ENCODE measurements around the gene CNNM4.
"Not testable (repeated sequence)": the region's sequence is repeated elsewhere in the genome, so short reads cannot be mapped to it uniquely, and the experiment has no call there.

Gene CNNM4

GRCh38 chr2:96792772-96793749, 32.4 kb downstream of the CNNM4 start:
- DNase-seq (ENCODE audit: low read depth) = no peak

DNA sequence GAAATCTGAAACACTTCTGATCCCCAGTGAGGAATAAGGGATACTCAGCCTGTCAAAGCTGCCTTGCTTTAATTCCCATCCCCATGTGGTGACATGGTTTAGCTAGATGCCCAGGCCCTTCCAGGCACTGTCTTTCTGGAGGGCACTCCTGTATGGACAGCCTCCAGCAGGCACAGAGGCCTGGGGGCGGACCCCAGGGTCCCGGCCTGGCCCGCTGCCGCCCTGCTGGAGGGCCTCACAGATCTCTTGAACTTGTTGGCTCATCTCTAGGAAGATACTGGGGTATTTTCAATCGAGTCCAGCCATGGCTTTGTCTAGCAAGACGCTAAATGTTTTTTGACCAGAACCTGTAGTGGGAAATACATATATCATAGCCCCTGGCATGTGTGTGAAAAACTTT, 34.4 kb downstream of the CNNM4 start:
- no peak for DNase-seq (ENCODE audit: low read depth)

GRCh38 chr2:96796497-96796896, 35.8 kb downstream of the CNNM4 start:
- not testable (repeated sequence) for DNase-seq (ENCODE audit: low read depth)

GRCh38 chr2:96797066-96797625, 36.4 kb downstream of the CNNM4 start:
- DNase-seq (ENCODE audit: low read depth) = no peak

- no peak for DNase-seq (ENCODE audit: low read depth)
These were observed 38.3 kb downstream of the CNNM4 start for GRCh38 chr2:96798733-96799622.

DNA sequence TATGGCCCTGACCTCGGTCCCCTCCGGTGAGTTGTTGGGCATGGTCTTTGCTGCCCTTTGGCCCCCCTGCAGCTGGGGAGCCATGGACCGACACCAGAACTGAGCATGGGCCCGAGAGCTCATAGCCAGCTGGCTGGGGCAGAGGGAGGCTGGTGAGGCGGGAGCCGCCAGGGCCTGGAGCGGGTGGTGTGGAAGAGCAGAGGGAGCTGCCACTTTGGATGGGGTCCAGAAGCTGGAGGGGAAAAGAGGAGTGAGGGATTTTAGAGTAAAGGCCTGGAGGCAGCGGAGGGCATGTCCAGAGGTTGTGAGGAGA, 38.9 kb downstream of the CNNM4 start:
- no peak for DNase-seq (ENCODE audit: low read depth)

GRCh38 chr2:96800061-96801004, 39.6 kb downstream of the CNNM4 start:
- DNase-seq (ENCODE audit: low read depth) = no peak

DNA sequence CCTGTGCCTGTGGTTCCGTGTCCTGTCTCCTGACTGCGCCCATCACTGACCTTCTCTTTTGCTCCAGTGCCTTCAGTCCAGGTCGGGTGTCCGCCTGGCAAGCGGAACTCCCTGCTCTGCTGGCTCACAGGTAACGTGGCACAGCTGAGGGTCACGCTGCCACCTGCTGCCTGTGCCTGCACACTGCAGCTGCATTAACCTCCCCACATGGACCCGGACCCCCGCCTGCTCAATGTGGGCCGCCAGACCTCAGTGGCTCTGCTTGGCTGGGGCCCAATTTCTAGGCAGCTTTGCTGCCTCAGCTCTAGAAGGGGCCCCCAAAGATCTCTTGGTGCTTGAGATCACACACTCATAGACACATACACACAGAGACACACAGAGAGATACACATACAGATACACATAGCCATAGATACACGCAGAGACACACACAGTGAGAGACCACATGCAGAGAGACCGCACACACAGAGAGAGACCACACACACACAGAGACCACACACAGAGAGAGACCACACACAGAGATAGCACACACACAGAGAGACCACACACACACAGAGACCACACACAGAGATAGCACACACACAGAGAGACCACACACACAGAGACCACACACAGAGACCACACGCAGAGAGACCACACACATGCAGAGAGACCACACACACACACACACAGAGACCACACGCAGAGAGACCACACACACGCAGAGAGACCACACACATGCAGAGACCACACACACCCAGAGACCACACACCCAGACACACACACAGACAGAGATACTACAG, 40.5 kb downstream of the CNNM4 start:
- DNase-seq (ENCODE audit: low read depth) = no peak

GRCh38 chr2:96801786-96802595, 41.3 kb downstream of the CNNM4 start:
- no peak for DNase-seq (ENCODE audit: low read depth)

GRCh38 chr2:96802721-96803120, 42.0 kb downstream of the CNNM4 start:
- no peak for DNase-seq (ENCODE audit: low read depth)

DNA sequence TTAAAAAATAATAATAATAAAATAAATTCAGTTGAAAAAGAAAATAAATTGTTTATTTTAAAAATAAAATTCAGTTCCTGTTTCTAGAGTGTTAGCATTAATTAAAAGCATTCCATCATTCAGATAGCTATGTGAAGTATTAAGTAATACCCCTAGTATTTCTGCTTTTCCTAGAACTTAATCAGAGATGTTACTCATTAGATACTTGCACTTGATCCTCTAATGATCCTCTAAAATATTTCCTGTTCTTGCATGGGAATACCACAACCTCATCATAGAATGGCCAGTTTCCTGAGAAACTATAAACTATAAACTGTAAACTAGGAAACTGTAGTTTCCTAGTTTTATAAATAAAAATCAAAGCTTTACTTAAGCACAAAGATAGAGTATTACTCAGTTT, 44.3 kb downstream of the CNNM4 start:
- no peak for DNase-seq (ENCODE audit: low read depth)

GRCh38 chr2:96805946-96806345, 45.2 kb downstream of the CNNM4 start:
- not testable (repeated sequence) for DNase-seq (ENCODE audit: low read depth)

DNA sequence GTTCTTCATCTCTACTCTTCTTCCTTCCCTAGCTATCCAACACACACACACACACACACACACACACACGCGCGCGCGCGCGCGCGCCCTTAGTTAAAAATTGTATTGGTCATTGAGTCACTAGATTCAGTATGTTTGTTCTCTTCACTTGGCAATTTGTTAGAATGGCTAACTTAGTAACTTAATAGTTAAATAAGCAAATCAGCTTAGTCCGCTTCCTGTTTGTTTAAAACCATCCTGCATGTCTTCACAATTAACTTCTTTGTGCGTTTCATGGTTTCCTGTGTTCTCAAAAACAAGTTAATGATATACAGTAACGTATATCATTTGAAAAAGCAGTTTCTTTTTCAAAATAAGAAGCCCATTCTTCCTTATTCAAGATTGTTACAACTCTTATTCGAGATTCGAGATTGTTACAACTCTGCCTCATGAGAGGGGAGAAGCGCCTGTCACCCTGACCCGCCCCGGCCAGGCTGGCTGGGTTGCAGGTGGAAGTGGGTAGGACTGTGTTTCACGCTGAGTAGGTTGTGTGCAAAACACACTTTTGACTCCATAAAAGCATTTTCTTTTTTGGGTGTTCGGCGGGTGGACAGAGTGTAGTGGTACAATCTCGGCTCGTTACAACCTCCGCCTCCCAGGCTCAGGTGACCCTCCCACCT, 45.9 kb downstream of the CNNM4 start:
- no peak for DNase-seq (ENCODE audit: low read depth)

- no peak for DNase-seq (ENCODE audit: low read depth)
These were observed 46.4 kb downstream of the CNNM4 start for GRCh38 chr2:96807127-96807471.

GRCh38 chr2:96808176-96808837, 47.6 kb downstream of the CNNM4 start:
- no peak for DNase-seq (ENCODE audit: low read depth)

GRCh38 chr2:96809216-96809882, 48.6 kb downstream of the CNNM4 start:
- DNase-seq (ENCODE audit: low read depth) = no peak

DNA sequence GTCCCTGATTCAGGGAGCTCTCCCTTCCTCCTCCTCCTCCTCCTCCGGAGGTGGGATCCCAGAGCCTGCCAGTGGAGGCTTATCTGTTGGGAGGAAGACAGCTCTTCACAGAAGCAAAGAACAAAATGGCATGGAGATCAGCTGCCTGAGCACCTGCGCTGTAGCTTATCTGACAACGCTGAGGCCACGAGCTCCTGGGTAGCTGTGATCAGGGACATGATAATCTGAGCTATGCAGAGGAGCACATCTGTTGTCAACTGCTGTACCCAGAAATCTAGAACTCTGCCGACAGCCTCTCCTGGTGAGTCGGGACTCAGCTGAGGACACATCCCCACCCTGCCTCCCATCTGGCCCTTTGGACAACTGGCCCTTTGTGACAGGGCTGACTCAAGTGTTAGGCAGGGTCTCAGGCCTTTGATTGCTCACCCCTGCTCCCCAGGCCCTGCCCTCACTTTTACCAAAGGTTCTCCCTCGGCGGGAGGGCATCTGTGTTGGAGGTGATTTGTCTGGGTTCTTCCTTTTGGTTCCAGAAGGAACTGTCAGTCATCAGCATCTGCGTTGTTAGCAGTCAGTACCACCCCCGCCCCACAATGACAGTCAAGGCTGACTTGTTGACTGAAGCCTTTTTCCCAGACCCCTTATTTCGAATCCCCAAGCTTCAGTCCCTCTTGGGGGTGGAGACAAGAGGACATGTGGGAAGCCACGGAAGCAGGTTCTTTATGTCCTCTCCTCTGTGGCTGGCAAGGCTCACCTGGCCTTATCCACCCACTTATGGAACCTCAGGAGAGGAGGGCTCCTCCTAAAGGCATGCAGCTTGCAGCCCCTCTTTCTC, 49.5 kb downstream of the CNNM4 start:
- no peak for DNase-seq (ENCODE audit: low read depth)

All from GM04503 (cell line).